Activated CD8-positive, alpha-beta memory T cell treated with anti-CD3 and anti-CD28 coated beads, Interleukin-2, amount 10 ng/mL, durations not matched to agents 7 days and 5 days (primary cell): ENCODE measurements around the gene CACNA1C. TPM values are rescaled to one million over a fixed set of nuclear protein-coding genes. Genes with fewer than 3 reads are reported as not detected.

ENCODE experiments used
- ATAC-seq: fragments of 150-1000 bp; cut with Tn5 transposase; one replicate; pipeline ENCODE4 v1.10.0; 2021; ENCODE audit warnings: moderate library complexity
- CTCF ChIA-PET: fragments of 350-600 bp; sonication (Branson Sonifier 250); formaldehyde crosslinking; loops from one replicate; lab custom pipeline; 2021; ENCODE audit warnings: antibody characterized with exemption; lab: Charles Lee
- DNase-seq: peaks from one replicate; pipeline ENCODE4 v3.0.0-alpha.2; 2020
- H3K27ac Mint-ChIP-seq: one replicate; pipeline ENCODE4 v1.8.0; 2021; ENCODE audit warnings: mild to moderate bottlenecking, mixed read lengths
- H3K27me3 Mint-ChIP-seq: one replicate; pipeline ENCODE4 v1.8.0; 2021; ENCODE audit warnings: mixed read lengths
- H3K36me3 Mint-ChIP-seq: one replicate; pipeline ENCODE4 v1.8.0; 2021; ENCODE audit warnings: mild to moderate bottlenecking, mixed read lengths
- H3K4me1 Mint-ChIP-seq: one replicate; pipeline ENCODE4 v1.8.0; 2021; ENCODE audit warnings: mixed read lengths
- H3K4me3 Mint-ChIP-seq: one replicate; pipeline ENCODE4 v1.8.0; 2021; ENCODE audit warnings: mild to moderate bottlenecking, moderate library complexity, mixed read lengths
- H3K9me3 Mint-ChIP-seq: one replicate; pipeline ENCODE4 v1.8.0; 2022; ENCODE audit warnings: low read depth, mixed read lengths
- total RNA-seq, 2 experiments: library from RNA; stranded (reverse); gene quantifications; one replicate each; pipeline ENCODE4 v1.2.3, GENCODE V29; 2021

The CACNA1C gene
- under 1 TPM; 0.14 to 0.26 TPM for total RNA-seq

DNA sequence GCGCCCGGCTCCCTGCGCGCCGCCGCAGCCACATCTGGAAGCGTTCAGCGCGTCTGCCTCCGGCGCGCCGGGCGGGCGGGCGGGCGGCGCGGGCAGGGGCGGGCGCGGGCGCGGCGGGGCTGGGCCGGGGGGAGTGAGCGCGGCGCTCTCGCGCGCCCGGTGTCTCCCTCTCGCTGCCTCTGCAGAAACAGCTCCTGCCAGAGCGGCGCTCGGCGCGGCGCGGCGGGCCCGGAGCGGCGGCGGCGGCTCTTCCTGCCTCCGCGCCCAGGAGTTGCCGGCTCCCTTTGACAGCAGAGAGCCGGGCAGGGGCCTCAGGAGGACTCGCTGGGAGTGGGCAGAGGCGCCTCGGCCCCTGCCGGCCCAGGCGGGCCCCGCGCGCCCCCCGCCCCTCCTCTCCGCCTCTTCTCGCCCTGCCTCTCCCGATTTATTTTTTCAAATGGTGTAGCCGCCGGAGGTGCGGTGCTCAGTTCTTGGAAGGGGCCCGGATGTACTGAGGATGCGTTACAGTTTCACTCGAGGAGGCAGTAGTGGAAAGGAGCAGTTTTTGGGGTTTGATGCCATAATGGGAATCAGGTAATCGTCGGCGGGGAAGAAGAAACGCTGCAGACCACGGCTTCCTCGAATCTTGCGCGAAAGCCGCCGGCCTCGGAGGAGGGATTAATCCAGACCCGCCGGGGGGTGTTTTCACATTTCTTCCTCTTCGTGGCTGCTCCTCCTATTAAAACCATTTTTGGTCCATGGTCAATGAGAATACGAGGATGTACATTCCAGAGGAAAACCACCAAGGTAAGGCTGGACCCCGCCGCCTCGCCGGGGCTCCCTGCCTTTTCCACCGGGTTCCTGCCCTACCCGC lies at the start of gene CACNA1C:
Gene CACNA1C (plus strand): TSS at position 162 of the 853 bp plus-strand sequence. CDS start 576 bp downstream, at position 738.
- DNase-seq (peak; percentile 52), ATAC-seq (peak; percentile 88)
- peaks cover 1% of the 10 kb centered on the region for H3K36me3 Mint-ChIP-seq
- no peak within 1 kb of the TSS for H3K27ac Mint-ChIP-seq
- CTCF ChIA-PET: no interaction called here
- peaks cover 86% of the 10 kb centered on the region for H3K27me3 Mint-ChIP-seq
- peak within 1 kb of the TSS; percentile 70 for H3K4me3 Mint-ChIP-seq
- H3K4me1 Mint-ChIP-seq: peaks cover 15% of the 10 kb centered on the region
- no peaks in the 10 kb centered on the region for H3K9me3 Mint-ChIP-seq

DNA sequence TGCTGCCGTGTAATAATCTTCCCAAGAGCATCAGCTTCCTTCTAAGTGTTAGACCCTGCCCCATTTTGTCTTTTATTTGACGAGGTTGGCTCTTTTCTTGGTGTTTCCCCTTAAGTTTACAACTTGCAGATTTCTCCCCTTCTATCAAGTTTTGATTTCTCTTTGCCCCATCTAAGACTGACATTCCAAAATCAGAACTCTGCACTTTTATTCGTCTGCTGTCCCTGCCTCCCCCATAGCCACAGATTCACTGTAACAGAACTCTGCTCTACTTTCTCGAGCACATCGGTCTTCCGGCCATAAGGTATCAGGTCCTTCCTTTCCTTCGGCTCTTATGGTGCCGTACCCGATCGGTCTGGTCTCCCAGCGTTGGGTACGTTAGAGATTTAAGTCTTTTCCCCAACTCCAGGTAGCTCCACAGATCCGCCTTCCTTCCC lies 49.1 kb upstream of the CACNA1C start:
- peak overlapping the region; percentile 99 for H3K4me3 Mint-ChIP-seq
- ATAC-seq (no peak), DNase-seq (no peak)
- peaks cover 33% of the 10 kb centered on the region for H3K4me1 Mint-ChIP-seq
- H3K9me3 Mint-ChIP-seq: no peaks in the 10 kb centered on the region
- peaks cover 7% of the 10 kb centered on the region for H3K36me3 Mint-ChIP-seq
- no peaks in the 10 kb centered on the region for H3K27me3 Mint-ChIP-seq
- CTCF ChIA-PET: interaction anchor here (1.1 to 1.2 kb wide), 2 partner anchors 9 to 31 kb away, joined by 5 read pairs; no protein-coding TSS in a partner anchor
- peak overlapping the region; percentile 97 for H3K27ac Mint-ChIP-seq

DNA sequence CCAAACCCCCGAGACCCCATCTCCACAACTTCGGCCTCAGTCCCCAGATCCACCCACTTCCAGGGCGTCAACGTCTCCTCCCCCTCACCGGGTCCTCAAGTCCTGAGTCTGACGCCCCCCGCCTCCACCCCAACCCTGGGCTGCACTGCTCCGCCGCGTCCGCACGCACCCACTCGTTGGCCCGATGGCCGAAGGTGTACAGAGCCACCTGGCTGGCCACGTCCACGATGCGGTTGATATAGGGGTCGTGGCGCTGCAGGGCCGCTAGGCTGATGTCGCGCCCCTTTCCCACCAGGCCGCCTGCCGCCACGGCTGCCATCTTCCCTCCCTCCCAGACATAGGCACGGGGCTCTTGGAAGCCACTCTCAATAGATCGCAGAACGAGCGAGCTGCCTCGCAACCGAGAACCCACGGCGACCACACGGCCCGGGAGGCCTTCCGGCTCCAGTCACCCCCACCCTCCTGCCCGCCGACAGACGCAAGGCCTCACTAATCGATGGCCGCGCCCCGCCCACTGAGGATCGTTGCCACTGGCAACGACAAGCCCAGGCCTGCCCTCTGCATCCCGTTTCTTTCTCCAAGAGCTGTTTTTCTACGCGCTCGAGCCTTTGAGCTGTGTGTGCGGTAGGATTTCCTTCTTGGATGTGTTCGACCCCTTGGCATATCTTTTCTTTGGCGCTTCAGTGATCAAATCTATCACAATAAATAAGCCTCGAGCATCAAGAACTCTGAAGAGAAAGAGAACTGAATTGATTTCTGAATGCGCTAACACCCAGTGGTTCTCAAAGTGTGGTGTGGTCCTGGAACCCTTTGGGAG lies 48.5 kb upstream of the CACNA1C start, which contains the start of gene DCP1B:
Gene DCP1B (minus strand): TSS at position 345 of the 817 bp plus-strand sequence. CDS start 26 bp downstream, at position 319.
- Mint-ChIP-seq H3K27ac (peak within 1 kb of the TSS; percentile 97), H3K4me1 (peaks cover 31% of the 10 kb centered on the region), H3K27me3 (peaks cover 1% of the 10 kb centered on the region), H3K4me3 (peak within 1 kb of the TSS; percentile 99), H3K9me3 (no peaks in the 10 kb centered on the region), H3K36me3 (peaks cover 7% of the 10 kb centered on the region)
- CTCF ChIA-PET: interaction anchor here (1.1 to 1.4 kb wide), 3 partner anchors 10 to 30 kb away, joined by 5 read pairs; no protein-coding TSS in a partner anchor
- peak; percentile 98 for DNase-seq
- ATAC-seq: peak; percentile 100

DNA sequence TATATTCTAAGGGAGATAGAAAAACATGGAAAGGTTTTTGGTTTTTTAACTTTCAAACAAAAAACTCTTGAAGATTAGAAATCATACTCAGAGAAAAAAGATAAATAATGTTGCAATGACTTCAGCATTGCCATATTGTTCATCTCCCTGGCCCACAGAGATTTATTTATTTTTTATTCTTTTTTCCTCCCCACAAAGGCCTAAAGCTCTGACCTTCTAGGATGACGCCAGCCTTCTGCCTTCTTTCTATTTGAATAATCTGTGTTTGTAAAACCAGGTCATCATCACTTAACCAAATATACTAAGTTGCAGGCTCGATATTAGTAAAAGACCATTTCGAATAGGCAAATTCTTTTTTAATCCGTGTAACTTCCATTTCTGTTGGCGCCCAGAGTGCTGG lies 44.1 kb upstream of the CACNA1C start:
- peaks cover 15% of the 10 kb centered on the region for H3K4me1 Mint-ChIP-seq
- no peak overlapping the region for H3K4me3 Mint-ChIP-seq
- H3K27ac Mint-ChIP-seq: no peak overlapping the region
- H3K27me3 Mint-ChIP-seq: peaks cover 4% of the 10 kb centered on the region
- DNase-seq (no peak), ATAC-seq (no peak)
- CTCF ChIA-PET: interaction anchor here (1.3 to 1.4 kb wide), 2 partner anchors 9 to 69 kb away, joined by 3 read pairs; no protein-coding TSS in a partner anchor
- no peaks in the 10 kb centered on the region for H3K9me3 Mint-ChIP-seq
- H3K36me3 Mint-ChIP-seq: peaks cover 7% of the 10 kb centered on the region

DNA sequence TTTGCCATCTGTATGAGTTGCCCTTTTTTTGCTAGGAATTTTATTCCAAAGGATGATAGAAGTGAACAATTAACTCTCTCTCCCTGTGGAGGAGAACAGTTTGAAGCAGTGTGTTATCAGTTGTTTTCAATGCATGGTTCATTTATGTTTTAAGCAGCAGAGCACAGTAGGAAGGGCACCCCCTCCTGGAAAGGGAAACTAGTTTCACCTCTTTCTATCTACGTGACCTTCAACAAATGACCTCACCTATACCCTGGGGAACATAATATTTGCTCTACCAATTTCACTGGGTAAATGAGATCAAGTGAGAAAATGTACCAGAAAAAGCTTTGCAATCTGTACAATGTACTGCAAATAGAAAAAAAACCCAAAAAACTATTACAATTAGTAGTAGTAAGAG lies 43.2 kb upstream of the CACNA1C start:
- peaks cover 4% of the 10 kb centered on the region for H3K27me3 Mint-ChIP-seq
- ATAC-seq (no peak), DNase-seq (no peak)
- peaks cover 7% of the 10 kb centered on the region for H3K4me1 Mint-ChIP-seq
- peaks cover 2% of the 10 kb centered on the region for H3K36me3 Mint-ChIP-seq
- H3K27ac Mint-ChIP-seq: no peak overlapping the region
- CTCF ChIA-PET: interaction anchor here (1.3 to 1.5 kb wide), 2 partner anchors 8 to 25 kb away, joined by 3 read pairs; no protein-coding TSS in a partner anchor
- no peak overlapping the region for H3K4me3 Mint-ChIP-seq
- H3K9me3 Mint-ChIP-seq: no peaks in the 10 kb centered on the region

DNA sequence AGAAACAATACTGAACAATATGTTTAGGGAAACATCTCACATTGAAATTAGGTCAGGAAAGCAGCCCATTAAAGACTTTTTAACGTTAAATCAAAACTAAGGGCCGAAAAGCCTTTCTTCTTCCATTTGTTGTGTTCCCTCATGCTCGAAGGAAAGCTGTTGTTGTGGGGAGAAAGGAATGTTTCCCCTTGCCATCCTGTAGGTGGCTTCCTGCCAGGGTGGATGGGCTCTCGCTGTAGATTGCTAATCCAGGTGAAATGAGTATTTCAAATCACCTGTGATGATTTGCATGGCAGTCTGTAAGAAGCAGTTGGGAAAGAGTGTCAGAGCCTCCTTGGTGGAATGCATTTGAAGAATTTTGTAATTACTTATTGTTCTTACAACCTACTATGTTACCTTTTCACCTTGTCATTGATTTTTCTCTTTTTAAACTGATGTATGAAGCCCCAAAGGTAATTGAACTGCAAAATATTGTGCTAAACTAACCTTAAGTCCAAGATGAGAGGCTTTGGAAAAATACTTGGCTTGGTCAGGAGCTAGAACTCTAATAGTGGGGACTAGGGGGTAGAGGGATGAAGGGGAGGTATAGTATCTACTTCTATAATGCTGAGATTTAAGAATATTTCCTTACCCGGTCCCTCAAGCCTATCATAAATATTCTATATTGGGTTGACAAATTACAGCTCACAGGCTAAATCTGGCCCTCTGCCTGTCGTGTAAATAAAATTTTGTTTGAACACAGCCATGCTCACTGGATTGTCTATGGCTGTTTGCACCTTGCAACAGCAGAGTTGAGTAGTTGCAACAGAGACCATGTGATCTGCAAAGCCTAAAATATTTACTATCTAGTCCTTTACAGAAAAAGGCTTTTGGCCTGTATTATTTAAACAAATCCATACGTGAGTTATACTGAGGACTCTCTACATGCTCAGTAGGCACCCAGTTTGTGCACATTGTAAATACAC lies 40.9 kb upstream of the CACNA1C start:
- Mint-ChIP-seq H3K9me3 (no peaks in the 10 kb centered on the region), H3K4me3 (no peak overlapping the region), H3K27ac (no peak overlapping the region), H3K36me3 (no peaks in the 10 kb centered on the region), H3K27me3 (peaks cover 4% of the 10 kb centered on the region), H3K4me1 (peaks cover 1% of the 10 kb centered on the region)
- DNase-seq (no peak), ATAC-seq (no peak)
- CTCF ChIA-PET: interaction anchor here (1.0 kb wide), 1 partner anchor 13 kb away, joined by 3 read pairs; no protein-coding TSS in a partner anchor

DNA sequence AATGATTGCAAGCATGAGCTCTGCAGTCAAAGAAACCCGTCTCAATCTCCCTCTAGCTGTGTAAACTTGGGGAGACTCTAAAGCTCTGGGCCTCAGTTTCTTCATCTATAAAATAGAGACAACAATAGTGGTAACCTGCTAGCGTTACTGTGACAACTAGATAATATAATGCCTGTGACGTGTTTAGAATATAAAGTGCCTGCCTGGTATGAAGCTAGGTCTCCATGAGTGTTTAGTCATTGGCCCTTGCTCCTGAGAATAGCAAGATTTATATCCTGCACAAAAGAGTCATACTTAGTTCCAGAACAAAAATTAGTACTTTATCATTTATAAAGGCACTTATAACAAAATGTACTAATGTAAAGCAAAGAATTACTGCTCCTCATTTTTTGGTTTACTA lies 39.7 kb upstream of the CACNA1C start:
- H3K27me3 Mint-ChIP-seq: peaks cover 4% of the 10 kb centered on the region
- CTCF ChIA-PET: interaction anchor here (1.0 to 1.2 kb wide), 2 partner anchors 14 to 223 kb away, joined by 3 read pairs; no protein-coding TSS in a partner anchor
- ATAC-seq (no peak), DNase-seq (no peak)
- no peak overlapping the region for H3K27ac Mint-ChIP-seq
- no peaks in the 10 kb centered on the region for H3K36me3 Mint-ChIP-seq
- no peak overlapping the region for H3K4me3 Mint-ChIP-seq
- no peaks in the 10 kb centered on the region for H3K9me3 Mint-ChIP-seq
- peaks cover 11% of the 10 kb centered on the region for H3K4me1 Mint-ChIP-seq

DNA sequence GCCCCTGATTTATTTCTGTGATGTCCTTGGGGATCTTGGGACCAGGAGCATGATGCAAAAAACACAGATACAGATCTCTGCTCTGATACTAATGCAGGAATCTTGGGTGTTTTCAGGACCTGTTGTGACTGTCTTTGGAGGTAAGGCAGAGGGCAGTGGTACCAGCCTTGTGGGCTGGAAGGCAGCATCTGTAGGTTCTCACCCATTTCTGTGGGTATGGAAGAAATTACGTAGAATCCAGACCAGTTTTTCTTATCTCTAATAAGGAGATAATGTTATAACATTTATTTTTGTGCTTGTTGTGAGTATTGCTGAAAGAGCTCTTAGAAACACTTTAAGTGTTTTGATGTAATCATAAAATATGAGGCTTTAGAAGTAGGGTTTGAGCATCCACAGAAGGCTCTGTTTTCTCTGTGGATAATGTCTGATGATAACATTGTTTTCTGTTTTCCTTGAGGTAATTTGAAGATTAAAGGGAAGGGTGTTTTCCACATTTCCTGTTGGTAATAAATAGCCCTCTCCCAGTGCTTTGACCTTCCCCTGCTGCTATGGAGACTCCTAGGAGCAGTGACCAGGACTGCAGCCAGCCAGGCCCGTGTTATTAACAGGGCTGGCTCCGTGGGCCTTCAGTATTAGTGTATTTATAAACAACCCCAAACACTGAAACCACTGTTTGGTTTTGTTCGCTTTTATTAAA lies 39.1 kb upstream of the CACNA1C start:
- Mint-ChIP-seq H3K36me3 (no peaks in the 10 kb centered on the region), H3K9me3 (no peaks in the 10 kb centered on the region), H3K4me1 (peaks cover 14% of the 10 kb centered on the region), H3K27ac (no peak overlapping the region), H3K4me3 (no peak overlapping the region), H3K27me3 (peaks cover 4% of the 10 kb centered on the region)
- no peak for ATAC-seq
- CTCF ChIA-PET: interaction anchor here (1.2 kb wide), 1 partner anchor 223 kb away, joined by 3 read pairs; no protein-coding TSS in a partner anchor
- no peak for DNase-seq

DNA sequence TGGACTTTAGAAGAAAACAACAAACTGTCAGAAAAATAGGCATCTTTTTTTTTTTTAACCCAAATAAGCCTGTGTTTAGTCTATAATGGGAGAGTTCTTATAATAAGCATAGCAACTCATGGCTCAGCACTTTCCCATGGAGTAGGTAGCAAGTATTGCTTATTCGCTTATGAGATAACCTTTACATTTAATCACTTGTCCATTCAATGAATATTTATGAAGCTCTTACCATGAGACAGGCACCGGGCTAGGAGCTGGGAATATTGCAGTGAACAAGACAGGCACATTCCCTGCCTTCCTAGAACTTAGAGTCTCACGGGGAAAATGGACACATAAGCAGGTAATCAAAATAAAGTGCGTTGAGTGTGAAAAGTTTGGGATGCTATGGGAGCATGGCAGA lies 38.6 kb upstream of the CACNA1C start:
- Mint-ChIP-seq H3K36me3 (no peaks in the 10 kb centered on the region), H3K4me1 (peaks cover 14% of the 10 kb centered on the region), H3K9me3 (no peaks in the 10 kb centered on the region), H3K4me3 (no peak overlapping the region), H3K27me3 (peaks cover 10% of the 10 kb centered on the region), H3K27ac (no peak overlapping the region)
- DNase-seq (no peak), ATAC-seq (no peak)
- CTCF ChIA-PET: no interaction called here

DNA sequence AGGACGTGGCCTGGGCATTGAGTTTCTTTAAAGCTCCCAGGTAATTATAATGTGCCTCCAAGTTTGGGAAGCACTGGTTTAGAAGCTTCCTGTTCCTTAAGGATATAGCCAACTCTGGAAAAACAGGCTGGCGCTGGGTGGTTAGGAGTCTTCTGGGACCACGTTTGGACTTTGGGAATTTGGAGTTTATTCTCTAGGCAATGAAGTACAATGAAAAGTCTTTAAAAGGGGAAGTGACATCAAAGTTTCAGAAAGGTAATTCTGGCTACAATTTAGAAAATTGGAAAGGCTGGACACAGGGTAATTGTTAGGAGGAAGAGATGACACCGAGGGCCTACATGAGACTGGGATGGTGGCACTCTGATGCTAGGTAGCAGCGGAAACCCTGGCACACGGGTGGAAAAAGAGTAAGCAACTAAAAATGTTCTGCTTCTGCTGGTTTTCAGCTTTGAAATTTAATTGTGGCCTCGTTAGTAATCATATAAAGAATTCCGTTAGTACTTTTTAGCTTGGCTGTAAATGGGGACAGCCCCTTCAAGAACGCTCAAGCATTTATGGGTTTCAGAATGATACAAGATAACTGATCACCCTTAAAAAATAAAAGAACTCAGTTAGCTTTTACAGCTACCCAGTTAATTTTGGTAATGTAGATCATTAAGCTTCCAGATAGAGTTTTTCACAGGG lies 35.8 kb upstream of the CACNA1C start:
- H3K9me3 Mint-ChIP-seq: no peaks in the 10 kb centered on the region
- DNase-seq: no peak
- CTCF ChIA-PET: interaction anchor here (1.2 to 2.4 kb wide), 3 partner anchors 12 to 77 kb away, joined by 5 to 7 read pairs (median 5); no protein-coding TSS in a partner anchor
- ATAC-seq: no peak
- H3K27ac Mint-ChIP-seq: peak overlapping the region; percentile 7
- H3K4me1 Mint-ChIP-seq: peaks cover 14% of the 10 kb centered on the region
- peaks cover 20% of the 10 kb centered on the region for H3K27me3 Mint-ChIP-seq
- H3K36me3 Mint-ChIP-seq: no peaks in the 10 kb centered on the region
- H3K4me3 Mint-ChIP-seq: no peak overlapping the region
